ENCODE measurements around the gene ADTRP.

The ADTRP gene, protein sequence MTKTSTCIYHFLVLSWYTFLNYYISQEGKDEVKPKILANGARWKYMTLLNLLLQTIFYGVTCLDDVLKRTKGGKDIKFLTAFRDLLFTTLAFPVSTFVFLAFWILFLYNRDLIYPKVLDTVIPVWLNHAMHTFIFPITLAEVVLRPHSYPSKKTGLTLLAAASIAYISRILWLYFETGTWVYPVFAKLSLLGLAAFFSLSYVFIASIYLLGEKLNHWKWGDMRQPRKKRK

GRCh38 chr6:11778648-11779328 is at the start of gene ADTRP:
Gene ADTRP (minus strand): TSS chr6:11778803. CDS start chr6:11778759, 44 bp downstream.
- no peak for DNase-seq (ENCODE audit: low read depth in 3 of 3)

DNA sequence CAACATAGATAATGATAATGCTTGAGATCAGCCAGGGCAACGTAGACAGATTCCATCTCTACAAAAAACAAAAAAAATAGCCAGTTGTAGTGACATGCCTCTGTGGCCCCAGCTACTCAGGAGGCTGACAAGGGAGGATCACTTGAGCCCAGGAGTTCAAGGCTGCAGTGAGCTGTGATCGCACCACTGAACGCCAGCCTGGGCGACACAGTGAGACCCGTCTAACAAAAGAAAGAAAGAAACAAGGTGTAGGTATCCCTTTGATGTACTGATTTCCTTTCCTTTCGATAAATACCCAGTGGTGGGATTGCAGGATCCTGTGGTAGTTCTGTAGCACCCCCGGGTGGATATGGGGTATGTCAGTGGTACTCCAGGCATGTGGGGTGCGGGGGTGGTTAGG is 48.2 kb upstream of the ADTRP start:
- no peak for DNase-seq (ENCODE audit: low read depth in 3 of 3)

DNA sequence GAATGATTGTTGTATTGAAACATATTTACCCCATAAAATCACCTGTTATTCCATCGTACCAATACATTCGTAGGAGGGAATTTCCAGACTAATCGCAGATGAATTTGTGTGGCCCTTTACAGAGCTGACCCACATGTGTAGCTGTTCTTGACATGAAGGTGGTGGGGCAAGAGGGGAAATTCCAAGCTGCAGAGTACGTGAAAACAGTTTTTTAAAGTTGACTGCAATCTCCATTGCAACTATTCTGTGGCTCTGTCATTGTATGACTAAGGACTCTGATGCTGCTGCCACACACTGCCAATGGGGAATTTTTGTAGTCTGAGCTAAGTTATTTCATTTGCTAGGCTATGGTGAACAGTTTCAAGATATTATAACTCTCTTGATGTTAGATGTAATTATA is 46.4 kb upstream of the ADTRP start:
- DNase-seq (ENCODE audit: low read depth in 3 of 3) = peak in 1 of 3 experiments; percentile 3

DNA sequence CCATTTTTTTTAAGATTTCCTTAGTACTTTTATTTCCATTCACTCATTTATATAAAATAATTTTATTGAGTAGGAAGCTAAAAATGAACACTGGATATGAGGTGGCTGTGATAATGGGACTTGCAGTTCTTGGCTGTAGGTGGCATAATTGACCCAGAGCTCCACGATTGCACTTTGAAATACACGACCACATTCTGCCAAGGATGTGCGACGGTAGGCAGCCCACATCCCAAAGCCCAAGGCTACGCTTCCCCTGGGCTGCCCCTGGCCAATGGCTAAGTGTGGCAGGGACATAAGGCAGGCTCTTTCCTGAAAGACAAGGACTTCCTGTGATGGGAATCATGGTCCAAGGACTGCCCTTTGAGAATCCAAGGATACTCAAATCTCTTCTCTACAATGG is 43.7 kb upstream of the ADTRP start:
- no peak for DNase-seq (ENCODE audit: low read depth in 3 of 3)

- no peak for DNase-seq (ENCODE audit: low read depth in 3 of 3)
Measured at GRCh38 chr6:11821781-11822180, 43.2 kb upstream of the ADTRP start.

DNA sequence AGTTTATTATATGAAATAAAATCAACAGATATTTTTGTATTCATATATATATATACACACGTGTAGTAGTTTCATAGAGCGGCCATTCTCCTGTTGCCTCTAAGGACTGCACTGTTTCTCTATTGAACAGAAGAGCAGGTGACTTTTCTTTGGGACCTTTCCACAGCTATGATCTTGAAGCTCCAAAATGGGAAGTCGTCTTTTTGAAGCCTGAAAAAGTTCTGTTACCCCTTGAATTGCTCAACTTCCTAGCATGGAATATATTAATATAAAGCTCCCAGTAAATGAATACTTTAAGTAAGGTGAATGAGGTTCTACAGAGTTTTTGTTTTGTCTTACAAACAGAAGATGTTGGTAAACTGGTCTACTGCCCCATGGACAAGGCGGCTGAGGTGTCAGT is 42.2 kb upstream of the ADTRP start:
- DNase-seq (ENCODE audit: low read depth in 3 of 3) = no peak

DNA sequence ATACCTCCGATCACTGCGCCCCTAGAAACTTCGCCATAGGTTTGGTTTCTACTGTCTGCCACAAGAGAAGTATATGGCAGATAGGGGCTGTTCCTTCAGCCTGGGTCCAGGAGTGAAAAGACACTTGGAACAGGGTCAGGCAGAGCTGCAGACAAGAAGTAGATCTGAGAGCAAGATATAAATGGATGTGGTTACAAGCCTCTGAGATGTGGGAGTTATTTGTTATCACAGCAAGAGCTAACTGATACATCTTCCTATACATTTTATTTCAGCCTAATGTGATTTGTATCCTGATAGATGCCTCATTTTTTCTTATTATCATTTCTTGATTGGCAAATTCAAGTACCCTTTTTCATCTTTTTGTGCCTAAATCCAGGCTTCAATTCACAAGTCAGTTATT is 40.9 kb upstream of the ADTRP start:
- DNase-seq (ENCODE audit: low read depth in 3 of 3) = no peak

GRCh38 chr6:11815231-11815630 is 36.6 kb upstream of the ADTRP start:
- DNase-seq (ENCODE audit: low read depth in 3 of 3) = no peak

DNA sequence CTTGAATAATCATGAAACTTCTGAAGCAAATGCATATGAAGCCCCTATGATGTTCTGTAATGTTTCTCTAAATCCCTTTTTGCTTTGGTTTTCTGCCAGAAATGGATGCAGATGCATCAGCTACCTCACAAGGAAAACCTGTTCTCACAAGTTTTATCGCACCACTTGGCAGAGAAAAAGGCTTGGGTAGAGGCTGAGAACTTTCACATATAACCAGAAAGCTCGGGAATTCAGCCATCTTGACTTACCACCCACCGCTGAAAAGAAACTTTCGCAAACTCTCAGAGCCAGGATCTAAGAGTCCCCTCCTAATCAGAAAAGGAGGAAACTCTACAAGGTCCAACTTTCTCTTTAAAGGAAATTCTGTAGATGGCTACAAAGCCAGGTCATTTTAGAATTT is 36.2 kb upstream of the ADTRP start:
- no peak for DNase-seq (ENCODE audit: low read depth in 3 of 3)

- DNase-seq (ENCODE audit: low read depth in 3 of 3) = no peak
Measured at GRCh38 chr6:11814106-11814505, 35.5 kb upstream of the ADTRP start.

DNA sequence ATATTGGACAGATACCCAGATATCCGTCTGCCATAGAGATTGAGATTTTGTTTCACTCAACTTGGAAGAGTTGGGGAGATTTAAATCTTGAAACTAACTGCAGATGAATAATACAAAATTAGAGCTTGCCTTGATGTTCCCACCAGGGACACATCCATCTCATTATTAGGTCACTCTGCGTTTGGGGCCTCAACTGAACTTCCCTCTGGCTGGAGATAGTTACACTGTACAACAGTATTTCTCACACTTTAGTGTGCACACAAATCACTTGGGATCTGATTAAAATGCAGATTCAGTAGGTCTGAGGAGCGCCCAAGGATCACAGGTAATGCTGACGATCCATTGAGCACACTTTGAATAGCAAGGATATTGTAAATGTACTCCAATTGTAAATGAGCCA is 35.0 kb upstream of the ADTRP start:
- DNase-seq (ENCODE audit: low read depth in 3 of 3) = no peak

- no peak for DNase-seq (ENCODE audit: low read depth in 3 of 3)
Measured at GRCh38 chr6:11812951-11813350, 34.3 kb upstream of the ADTRP start.

GRCh38 chr6:11812439-11812838 is 33.8 kb upstream of the ADTRP start:
- DNase-seq (ENCODE audit: low read depth in 3 of 3) = no peak

- no peak for DNase-seq (ENCODE audit: low read depth in 3 of 3)
Measured at GRCh38 chr6:11811644-11812264, 33.2 kb upstream of the ADTRP start.

DNA sequence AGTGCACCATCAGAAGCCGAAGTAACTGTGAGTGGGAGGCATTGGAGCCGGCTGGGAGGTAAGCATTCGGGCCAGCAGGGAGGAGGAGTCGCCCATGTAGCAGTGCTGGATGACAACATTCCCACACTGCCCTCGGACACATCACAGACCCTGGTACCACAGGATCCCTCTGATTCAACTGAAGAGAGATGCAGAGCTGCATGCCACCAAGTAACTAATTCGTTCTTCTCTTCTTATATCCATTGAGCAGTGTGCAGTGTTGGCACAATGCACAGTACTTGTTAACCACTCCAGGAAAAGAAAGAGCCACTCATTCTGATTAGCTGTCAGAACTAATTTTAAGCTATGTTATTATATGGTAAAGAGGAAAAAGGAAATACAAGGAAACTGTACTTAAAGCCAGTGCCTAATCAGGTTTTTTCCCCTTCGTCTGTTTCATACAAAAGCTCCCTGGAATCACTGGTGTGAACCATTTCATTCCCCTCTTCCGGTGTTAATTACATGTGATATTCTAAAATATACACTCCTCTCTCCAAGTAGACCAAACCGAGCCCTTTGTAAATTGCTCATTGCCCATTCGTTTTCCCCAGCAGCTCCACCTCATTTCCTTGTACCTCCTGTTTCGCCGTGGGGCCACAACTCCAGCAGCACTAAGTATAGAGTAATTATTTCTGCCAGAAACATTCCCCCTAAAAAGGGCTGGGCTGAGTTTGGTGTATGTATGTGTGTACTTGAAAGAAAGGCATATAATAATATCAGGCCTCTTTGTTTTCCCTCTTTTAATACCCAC is 32.4 kb upstream of the ADTRP start:
- no peak for DNase-seq (ENCODE audit: low read depth in 3 of 3)

GRCh38 chr6:11810039-11810541 is 31.5 kb upstream of the ADTRP start:
- DNase-seq (ENCODE audit: low read depth in 3 of 3) = no peak

- no peak for DNase-seq (ENCODE audit: low read depth in 3 of 3)
Measured at GRCh38 chr6:11808054-11808453, 29.5 kb upstream of the ADTRP start.

DNA sequence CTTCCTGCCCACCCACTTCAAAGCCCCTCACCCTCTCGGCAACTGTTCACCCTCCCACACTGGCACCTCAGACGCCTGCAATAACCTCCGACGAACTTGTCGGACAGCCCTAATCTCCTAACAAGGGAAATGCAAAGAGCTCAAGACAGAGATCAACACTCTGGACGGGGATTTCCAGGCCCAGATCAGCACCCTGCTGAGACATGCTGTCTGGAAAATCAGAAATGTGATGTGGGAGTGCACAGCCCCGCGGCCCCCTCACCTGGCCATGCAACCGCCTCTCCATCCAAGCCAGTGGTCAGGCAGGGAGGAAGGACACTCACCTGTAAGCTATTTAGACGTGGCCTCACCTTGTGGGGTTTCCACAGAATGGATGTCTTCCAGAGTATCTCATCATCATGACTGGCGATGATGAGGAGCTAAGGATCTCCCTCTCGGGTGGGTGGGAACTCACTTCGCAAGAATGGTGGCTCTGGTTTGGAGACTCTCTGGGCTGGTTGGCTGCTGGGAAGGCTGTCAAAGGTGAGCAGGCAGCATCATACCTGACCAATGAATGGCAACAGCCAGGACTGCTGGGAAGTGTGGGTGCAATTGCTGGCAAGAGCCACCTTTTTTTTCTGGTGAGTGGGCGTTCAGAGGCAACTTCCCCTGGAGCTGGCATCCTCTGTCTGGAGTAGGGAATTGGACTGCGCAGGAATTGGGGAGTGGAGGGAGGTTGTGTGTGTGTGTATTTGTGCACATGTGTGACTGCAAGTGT is 28.1 kb upstream of the ADTRP start:
- peak in 1 of 3 experiments; percentile 27 for DNase-seq (ENCODE audit: low read depth in 3 of 3)

DNA sequence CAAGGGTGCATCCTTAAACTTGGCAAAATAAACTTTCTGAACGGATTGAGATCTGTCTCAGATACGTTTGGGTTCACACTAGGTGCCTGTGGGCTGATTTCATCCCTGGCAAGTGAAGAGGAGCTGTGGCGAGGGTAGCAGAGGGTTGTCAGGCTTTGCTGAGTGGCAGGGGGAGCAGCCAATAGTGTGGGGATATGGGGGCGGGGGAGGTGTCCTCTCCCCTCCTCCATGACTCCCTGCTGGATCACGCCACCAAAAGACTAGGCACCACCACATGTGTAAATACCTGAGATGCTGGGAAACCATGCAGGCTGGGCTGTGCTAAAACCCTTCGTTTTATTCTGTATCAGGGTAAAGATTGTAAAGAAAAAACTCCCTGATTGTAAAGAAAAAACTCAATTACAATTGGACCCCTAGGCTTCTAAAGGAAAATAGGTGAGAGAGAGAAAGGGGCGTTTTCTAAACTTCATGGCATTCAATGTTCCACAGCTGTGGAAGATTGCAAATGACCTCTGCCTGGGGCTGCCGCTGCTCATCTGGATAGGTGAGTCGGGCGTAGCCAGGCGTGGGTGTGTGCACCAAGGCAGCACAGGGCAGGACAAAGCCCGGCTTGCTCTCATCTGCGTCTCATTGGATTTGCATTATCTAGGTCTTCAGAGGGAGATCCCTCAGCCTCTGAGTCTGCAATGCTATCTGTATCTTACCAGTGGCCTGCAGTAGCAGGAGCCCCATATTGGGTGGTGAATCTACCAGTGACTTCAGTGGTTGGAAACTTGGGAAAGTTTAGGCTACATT is 26.9 kb upstream of the ADTRP start:
- no peak for DNase-seq (ENCODE audit: low read depth in 3 of 3)

GRCh38 chr6:11804701-11805100 is 26.1 kb upstream of the ADTRP start:
- DNase-seq (ENCODE audit: low read depth in 3 of 3) = no peak

- DNase-seq (ENCODE audit: low read depth in 3 of 3) = no peak
Measured at GRCh38 chr6:11804135-11804534, 25.5 kb upstream of the ADTRP start.
